ENCODE measurements around the gene GRM1.
A peak's percentile ranks its signal among the peaks of the same experiment; 100 is the strongest.

The GRM1 gene

GRCh38 chr6:146389740-146390139 lies 360.9 kb downstream of the GRM1 start:
- Histone ChIP-seq H3K27me3 (ENCODE audit: control insufficient read depth, insufficient read depth, low read length) (no peaks in the 10 kb centered on the region), H3K36me3 (ENCODE audit: insufficient read depth, low read length) (no peaks in the 10 kb centered on the region), H3K9me3 (replicated peaks; ENCODE audit: low read length) (no peaks in the 10 kb centered on the region), H3K4me3 (ENCODE audit: low read length) (no peak overlapping the region), H3K4me2 (ENCODE audit: low read length) (no peak overlapping the region), H3K9ac (ENCODE audit: low read depth, low read length) (no peak overlapping the region), H3K4me1 (ENCODE audit: control insufficient read depth, insufficient read depth, low read length) (no peaks in the 10 kb centered on the region)

GRCh38 chr6:146397638-146398037 lies 368.8 kb downstream of the GRM1 start:
- no peak overlapping the region for H3K4me3 ChIP-seq (ENCODE audit: low read length)
- no peak overlapping the region for H3K9ac ChIP-seq (ENCODE audit: low read depth, low read length)
- H3K4me1 ChIP-seq (ENCODE audit: control insufficient read depth, insufficient read depth, low read length) = no peaks in the 10 kb centered on the region
- H3K27me3 ChIP-seq (ENCODE audit: control insufficient read depth, insufficient read depth, low read length) = no peaks in the 10 kb centered on the region
- H3K9me3 ChIP-seq (replicated peaks; ENCODE audit: low read length) = no peaks in the 10 kb centered on the region
- H3K4me2 ChIP-seq (ENCODE audit: low read length) = no peak overlapping the region
- H3K36me3 ChIP-seq (ENCODE audit: insufficient read depth, low read length) = no peaks in the 10 kb centered on the region

GRCh38 chr6:146402476-146402875 lies 373.6 kb downstream of the GRM1 start:
- no peaks in the 10 kb centered on the region for H3K36me3 ChIP-seq (ENCODE audit: insufficient read depth, low read length)
- H3K4me2 ChIP-seq (ENCODE audit: low read length) = no peak overlapping the region
- no peaks in the 10 kb centered on the region for H3K27me3 ChIP-seq (ENCODE audit: control insufficient read depth, insufficient read depth, low read length)
- H3K4me1 ChIP-seq (ENCODE audit: control insufficient read depth, insufficient read depth, low read length) = no peaks in the 10 kb centered on the region
- H3K9me3 ChIP-seq (replicated peaks; ENCODE audit: low read length) = no peaks in the 10 kb centered on the region
- no peak overlapping the region for H3K9ac ChIP-seq (ENCODE audit: low read depth, low read length)
- no peak overlapping the region for H3K4me3 ChIP-seq (ENCODE audit: low read length)

- Histone ChIP-seq H3K4me1 (ENCODE audit: control insufficient read depth, insufficient read depth, low read length) (no peaks in the 10 kb centered on the region), H3K4me3 (ENCODE audit: low read length) (no peak overlapping the region), H3K9ac (ENCODE audit: low read depth, low read length) (no peak overlapping the region), H3K27me3 (ENCODE audit: control insufficient read depth, insufficient read depth, low read length) (no peaks in the 10 kb centered on the region), H3K36me3 (ENCODE audit: insufficient read depth, low read length) (no peaks in the 10 kb centered on the region), H3K9me3 (replicated peaks; ENCODE audit: low read length) (no peaks in the 10 kb centered on the region), H3K4me2 (ENCODE audit: low read length) (no peak overlapping the region)
Measured at GRCh38 chr6:146408583-146408982, 379.7 kb downstream of the GRM1 start.

GRCh38 chr6:146410851-146411595 lies 382.2 kb downstream of the GRM1 start:
- Histone ChIP-seq H3K4me2 (ENCODE audit: low read length) (no peak overlapping the region), H3K4me3 (ENCODE audit: low read length) (no peak overlapping the region), H3K27me3 (ENCODE audit: control insufficient read depth, insufficient read depth, low read length) (no peaks in the 10 kb centered on the region), H3K9ac (ENCODE audit: low read depth, low read length) (no peak overlapping the region), H3K9me3 (replicated peaks; ENCODE audit: low read length) (no peaks in the 10 kb centered on the region), H3K4me1 (ENCODE audit: control insufficient read depth, insufficient read depth, low read length) (no peaks in the 10 kb centered on the region), H3K36me3 (ENCODE audit: insufficient read depth, low read length) (no peaks in the 10 kb centered on the region)

- no peak overlapping the region for H3K4me2 ChIP-seq (ENCODE audit: low read length)
- no peak overlapping the region for H3K4me3 ChIP-seq (ENCODE audit: low read length)
- no peak overlapping the region for H3K9ac ChIP-seq (ENCODE audit: low read depth, low read length)
- no peaks in the 10 kb centered on the region for H3K27me3 ChIP-seq (ENCODE audit: control insufficient read depth, insufficient read depth, low read length)
- H3K9me3 ChIP-seq (replicated peaks; ENCODE audit: low read length) = no peaks in the 10 kb centered on the region
- H3K4me1 ChIP-seq (ENCODE audit: control insufficient read depth, insufficient read depth, low read length) = no peaks in the 10 kb centered on the region
- H3K36me3 ChIP-seq (ENCODE audit: insufficient read depth, low read length) = no peaks in the 10 kb centered on the region
Measured at GRCh38 chr6:146419576-146419975, 390.7 kb downstream of the GRM1 start.

- Histone ChIP-seq H3K9me3 (replicated peaks; ENCODE audit: low read length) (no peaks in the 10 kb centered on the region), H3K36me3 (ENCODE audit: insufficient read depth, low read length) (no peaks in the 10 kb centered on the region)
Measured at GRCh38 chr6:146420255-146420654, 391.4 kb downstream of the GRM1 start.

GRCh38 chr6:146422789-146423375 lies 394.0 kb downstream of the GRM1 start:
- Histone ChIP-seq H3K4me2 (ENCODE audit: low read length) (no peak overlapping the region), H3K36me3 (ENCODE audit: insufficient read depth, low read length) (no peaks in the 10 kb centered on the region), H3K4me1 (ENCODE audit: control insufficient read depth, insufficient read depth, low read length) (peaks cover 4% of the 10 kb centered on the region), H3K4me3 (ENCODE audit: low read length) (no peak overlapping the region), H3K9me3 (replicated peaks; ENCODE audit: low read length) (no peaks in the 10 kb centered on the region), H3K9ac (ENCODE audit: low read depth, low read length) (no peak overlapping the region), H3K27me3 (ENCODE audit: control insufficient read depth, insufficient read depth, low read length) (peaks cover 10% of the 10 kb centered on the region)

More at GRCh38 chr6:146420255-146420654, 391.4 kb downstream of the GRM1 start:
- Histone ChIP-seq H3K4me2 (ENCODE audit: low read length) (no peak overlapping the region), H3K4me3 (ENCODE audit: low read length) (no peak overlapping the region), H3K4me1 (ENCODE audit: control insufficient read depth, insufficient read depth, low read length) (no peaks in the 10 kb centered on the region), H3K27me3 (ENCODE audit: control insufficient read depth, insufficient read depth, low read length) (no peaks in the 10 kb centered on the region), H3K9ac (ENCODE audit: low read depth, low read length) (no peak overlapping the region)

- H3K27me3 ChIP-seq (ENCODE audit: control insufficient read depth, insufficient read depth, low read length) = peaks cover 10% of the 10 kb centered on the region
- H3K4me2 ChIP-seq (ENCODE audit: low read length) = no peak overlapping the region
- H3K36me3 ChIP-seq (ENCODE audit: insufficient read depth, low read length) = no peaks in the 10 kb centered on the region
- no peaks in the 10 kb centered on the region for H3K9me3 ChIP-seq (replicated peaks; ENCODE audit: low read length)
- H3K4me1 ChIP-seq (ENCODE audit: control insufficient read depth, insufficient read depth, low read length) = peaks cover 4% of the 10 kb centered on the region
- no peak overlapping the region for H3K4me3 ChIP-seq (ENCODE audit: low read length)
- H3K9ac ChIP-seq (ENCODE audit: low read depth, low read length) = no peak overlapping the region
Measured at GRCh38 chr6:146423452-146423851, 394.6 kb downstream of the GRM1 start.

- H3K9ac ChIP-seq (ENCODE audit: low read depth, low read length) = no peak overlapping the region
- H3K27me3 ChIP-seq (ENCODE audit: control insufficient read depth, insufficient read depth, low read length) = peaks cover 10% of the 10 kb centered on the region
- H3K4me2 ChIP-seq (ENCODE audit: low read length) = peak overlapping the region; percentile 18
- H3K36me3 ChIP-seq (ENCODE audit: insufficient read depth, low read length) = no peaks in the 10 kb centered on the region
- H3K4me1 ChIP-seq (ENCODE audit: control insufficient read depth, insufficient read depth, low read length) = peaks cover 4% of the 10 kb centered on the region
- no peaks in the 10 kb centered on the region for H3K9me3 ChIP-seq (replicated peaks; ENCODE audit: low read length)
- no peak overlapping the region for H3K4me3 ChIP-seq (ENCODE audit: low read length)
Measured at GRCh38 chr6:146426516-146426915, 397.7 kb downstream of the GRM1 start.

GRCh38 chr6:146429831-146430230 lies 401.0 kb downstream of the GRM1 start:
- Histone ChIP-seq H3K27me3 (ENCODE audit: control insufficient read depth, insufficient read depth, low read length) (peaks cover 10% of the 10 kb centered on the region), H3K4me2 (ENCODE audit: low read length) (no peak overlapping the region), H3K4me3 (ENCODE audit: low read length) (no peak overlapping the region), H3K9ac (ENCODE audit: low read depth, low read length) (no peak overlapping the region), H3K36me3 (ENCODE audit: insufficient read depth, low read length) (no peaks in the 10 kb centered on the region), H3K9me3 (replicated peaks; ENCODE audit: low read length) (no peaks in the 10 kb centered on the region), H3K4me1 (ENCODE audit: control insufficient read depth, insufficient read depth, low read length) (peaks cover 8% of the 10 kb centered on the region)
